Breast epithelium (tissue), 4 donors: ENCODE measurements around the gene RELN. TPM values are rescaled to one million over a fixed set of nuclear protein-coding genes. Genes with fewer than 3 reads are reported as not detected.
"Not testable (repeated sequence)": the region's sequence is repeated elsewhere in the genome, so short reads cannot be mapped to it uniquely, and the experiment has no call there.

Experiments
- DNase-seq, 2 donors: peaks; one replicate each; pipeline ENCODE4 v3.0.0-alpha.2; 2019; ENCODE audit warnings: low spot score in 2 of 2
- H3K27ac ChIP-seq, 2 donors: fragments of 200-600 bp; sonication (generic) in 1 of 2; one replicate each; pipeline ENCODE4 v1.5.1; 2016 to 2019; ENCODE audit warnings: mild to moderate bottlenecking in 1 of 2
- H3K27me3 ChIP-seq, 2 donors: fragments of 200-600 bp; sonication (generic) in 1 of 2; one replicate each; pipeline versions ENCODE4 v1.5.1 to v1.6.0; 2017 to 2019; ENCODE audit warnings: control low read depth in 1 of 2, mild to moderate bottlenecking in 1 of 2
- H3K36me3 ChIP-seq: fragments of 200-600 bp; one replicate; pipeline ENCODE4 v1.5.1; 2019
- H3K4me1 ChIP-seq, 2 donors: fragments of 200-600 bp; sonication (generic); one replicate each; pipeline ENCODE4 v1.5.1; 2016 to 2019; ENCODE audit warnings: control low read depth in 1 of 2
- H3K4me3 ChIP-seq, 3 donors: fragments of 200-600 bp; sonication (generic); 1 replicate in 2 of 3; 2 replicates in 1 of 3; pipeline ENCODE4 v1.5.1; 2016 to 2019; ENCODE audit warnings: mild to moderate bottlenecking in 3 of 3, moderate library complexity in 2 of 3
- H3K9me3 ChIP-seq, 2 donors: fragments of 200-600 bp; sonication (generic) in 1 of 2; one replicate each; pipeline ENCODE4 v1.5.1; 2016 to 2019; ENCODE audit warnings: control low read depth in 1 of 2
- CTCF ChIP-seq, 3 donors: fragments of 450-650 bp; IDR thresholded peaks; one replicate each; pipeline ENCODE4 v1.5.1; 2016 to 2017; ENCODE audit warnings: antibody characterized with exemption in 3 of 3, mild to moderate bottlenecking in 3 of 3, moderate library complexity in 3 of 3
- POLR2A ChIP-seq: fragments of 450-650 bp; IDR thresholded peaks from one replicate; pipeline ENCODE4 v1.6.1; 2016; ENCODE audit warnings: antibody characterized with exemption, mild to moderate bottlenecking, moderate library complexity
- POLR2AphosphoS5 ChIP-seq, 3 donors: sonication (generic); formaldehyde crosslinking; IDR thresholded peaks; one replicate each; pipeline ENCODE4 v1.6.1; 2017; ENCODE audit warnings: antibody characterized with exemption in 3 of 3
- intact Hi-C: fragments of 100-400 bp; cut with DNase I; formaldehyde crosslinking; loops from one replicate; pipeline ENCODE4 v1.15.1; 2023; ENCODE audit warnings: low total_unique reads
- total RNA-seq, 3 donors: library from RNA; depleted of rRNA; stranded (reverse); fragments of >200 nt; gene quantifications; one replicate each; pipeline ENCODE4 v1.1.0, GENCODE V29; 2016

RELN gene
- total RNA-seq, 3 donors from 2014 or later: 3.0 to 9.8 (median 4.5) TPM

GRCh38 chr7:103487419-103487818, 502.0 kb downstream of the RELN start:
- no peaks in the 10 kb centered on the region for H3K27me3 ChIP-seq
- no peak overlapping the region for H3K27ac ChIP-seq
- H3K4me1 ChIP-seq: no peaks in the 10 kb centered on the region
- no peaks in the 10 kb centered on the region for H3K36me3 ChIP-seq
- DNase-seq: no peak
- no peak overlapping the region for H3K4me3 ChIP-seq
- no peaks in the 10 kb centered on the region for H3K9me3 ChIP-seq
- intact Hi-C loops: no loop called here
- TF ChIP-seq CTCF (IDR thresholded peaks at IDR 0.05) (no peak), POLR2A (no peak), POLR2AphosphoS5 (IDR thresholded peaks at IDR 0.05) (no peak)

- H3K36me3 ChIP-seq, H3K9me3 ChIP-seq, H3K27me3 ChIP-seq, DNase-seq, H3K4me3 ChIP-seq, intact Hi-C loops, H3K27ac ChIP-seq, H3K4me1 ChIP-seq: not testable (repeated sequence)
These were observed 502.6 kb downstream of the RELN start for GRCh38 chr7:103486873-103487272.

- no peaks in the 10 kb centered on the region for H3K9me3 ChIP-seq
- H3K27me3 ChIP-seq: no peaks in the 10 kb centered on the region
- intact Hi-C loops: no loop called here
- no peak overlapping the region for H3K27ac ChIP-seq
- TF ChIP-seq POLR2AphosphoS5 (IDR thresholded peaks at IDR 0.05) (no peak), POLR2A (no peak), CTCF (IDR thresholded peaks at IDR 0.05) (no peak)
- H3K36me3 ChIP-seq: no peaks in the 10 kb centered on the region
- H3K4me3 ChIP-seq: no peak overlapping the region
- no peaks in the 10 kb centered on the region for H3K4me1 ChIP-seq
- DNase-seq: no peak
These were observed 508.7 kb downstream of the RELN start for GRCh38 chr7:103480771-103481170.

GRCh38 chr7:103474956-103475355, 514.5 kb downstream of the RELN start:
- no peaks in the 10 kb centered on the region for H3K27me3 ChIP-seq
- TF ChIP-seq CTCF (IDR thresholded peaks at IDR 0.05) (no peak), POLR2A (no peak), POLR2AphosphoS5 (IDR thresholded peaks at IDR 0.05) (no peak)
- no peak for DNase-seq
- no peak overlapping the region for H3K4me3 ChIP-seq
- no peaks in the 10 kb centered on the region for H3K4me1 ChIP-seq
- no peaks in the 10 kb centered on the region for H3K36me3 ChIP-seq
- intact Hi-C loops: no loop called here
- no peaks in the 10 kb centered on the region for H3K9me3 ChIP-seq
- no peak overlapping the region for H3K27ac ChIP-seq

- Histone ChIP-seq H3K36me3 (no peaks in the 10 kb centered on the region), H3K27me3 (no peaks in the 10 kb centered on the region), H3K9me3 (no peaks in the 10 kb centered on the region), H3K4me3 (no peak overlapping the region), H3K4me1 (no peaks in the 10 kb centered on the region), H3K27ac (no peak overlapping the region)
- DNase-seq: no peak
- no peak for TF ChIP-seq POLR2A
- TF ChIP-seq CTCF (IDR thresholded peaks at IDR 0.05): no peak
- TF ChIP-seq POLR2AphosphoS5 (IDR thresholded peaks at IDR 0.05): no peak
- intact Hi-C loops: no loop called here
These were observed 520.1 kb downstream of the RELN start for GRCh38 chr7:103469095-103469948.
